ENCODE measurements around the gene RALGPS1.

GRCh38 chr9:127132921-127133647 lies 218.5 kb downstream of the RALGPS1 start:
- TF ChIP-seq ZNF670 (CRISPR knock-in tag; IDR thresholded peaks at IDR 0.05; ENCODE audit: borderline replicate concordance) (no peak), CBX5 (CRISPR knock-in tag; IDR thresholded peaks at IDR 0.05; ENCODE audit: borderline replicate concordance) (no peak), TFDP1 (CRISPR knock-in tag; IDR thresholded peaks at IDR 0.05; ENCODE audit: borderline replicate concordance) (no peak), POLR2A (IDR thresholded peaks at IDR 0.05; ENCODE audit: insufficient read depth in 1 of 2, low read depth in 2 of 2, low read length in 2 of 2) (no peak), NFYB (CRISPR knock-in tag; IDR thresholded peaks at IDR 0.05) (no peak)

Measured in HepG2 (cell line).